PC-9 (cell line): ENCODE data around the gene KCNQ1OT1. TPM values are rescaled to one million over a fixed set of nuclear protein-coding genes. Genes with fewer than 3 reads are reported as not detected.

Experiments used
- BruUV-seq: library from RNA; stranded (reverse); fragments of 400-500 nt; replicated peaks from 2 replicates; lab custom pipeline; 2021; lab: Mats Ljungman, UMichigan
- CTCF ChIA-PET: fragments of 300-600 bp; sonication (Branson Sonifier 250); formaldehyde crosslinking; loops from one replicate; lab custom pipeline; 2022; ENCODE audit warnings: antibody characterized with exemption; lab: Charles Lee
- POLR2A ChIA-PET: fragments of 300-600 bp; sonication (Branson Sonifier 250); formaldehyde crosslinking; loops from one replicate; lab custom pipeline; 2022; ENCODE audit warnings: antibody characterized with exemption; ENCODE audit not compliant: unreplicated experiment; lab: Charles Lee
- DNase-seq, 2 experiments: peaks; one replicate each; pipeline versions ENCODE4 v3.0.0 to v3.0.0-alpha.2; 2015 to 2022; ENCODE audit warnings: mixed read lengths in 1 of 2
- H2AFZ ChIP-seq: fragments of 200-600 bp; sonication (generic); 2 replicates; pipeline ENCODE4 v1.8.1; 2017; ENCODE audit warnings: antibody characterized with exemption
- H3F3A ChIP-seq: fragments of 200-600 bp; sonication (generic); 2 replicates; pipeline ENCODE4 v1.8.1; 2017; ENCODE audit warnings: antibody characterized with exemption, mild to moderate bottlenecking, low read depth; ENCODE audit not compliant: insufficient read depth
- H3K27ac ChIP-seq: fragments of 200-600 bp; sonication (generic); 2 replicates; pipeline ENCODE4 v1.6.1; 2016; ENCODE audit warnings: mixed run types
- H3K27me3 ChIP-seq: fragments of 200-600 bp; sonication (generic); 2 replicates; pipeline ENCODE4 v1.6.1; 2016; ENCODE audit warnings: low read depth, mixed run types; ENCODE audit not compliant: insufficient read depth
- H3K36me3 ChIP-seq: fragments of 200-600 bp; sonication (generic); 2 replicates; pipeline ENCODE4 v1.6.1; 2016; ENCODE audit warnings: low read depth, mixed run types
- H3K4me1 ChIP-seq: fragments of 200-600 bp; sonication (generic); replicated peaks from 2 replicates; pipeline ENCODE4 v1.6.1; 2016; ENCODE audit warnings: mixed run types; ENCODE audit not compliant: insufficient read depth
- H3K4me2 ChIP-seq: fragments of 200-600 bp; sonication (generic); 2 replicates; pipeline ENCODE4 v1.6.1; 2017; ENCODE audit warnings: mixed run types
- H3K4me3 ChIP-seq: fragments of 200-600 bp; sonication (generic); 2 replicates; pipeline ENCODE4 v1.6.1; 2016; ENCODE audit warnings: mixed run types
- H3K79me2 ChIP-seq: fragments of 200-600 bp; sonication (generic); 2 replicates; pipeline ENCODE4 v1.6.1; 2017; ENCODE audit warnings: low read depth, mixed run types
- H3K9me2 ChIP-seq: fragments of 200-600 bp; sonication (generic); 2 replicates; pipeline ENCODE4 v1.8.1; 2017; ENCODE audit warnings: mild to moderate bottlenecking; ENCODE audit not compliant: insufficient read depth
- H3K9me3 ChIP-seq: fragments of 200-600 bp; sonication (generic); 2 replicates; pipeline ENCODE4 v1.8.1; 2016; ENCODE audit warnings: low read depth; ENCODE audit not compliant: insufficient read depth
- H4K20me1 ChIP-seq: fragments of 200-600 bp; sonication (generic); 2 replicates; pipeline ENCODE4 v1.8.1; 2017; ENCODE audit not compliant: insufficient read depth
- EZH2 ChIP-seq: fragments of 200-600 bp; sonication (generic); IDR thresholded peaks from 2 replicates; pipeline ENCODE4 v1.8.0; 2017; ENCODE audit warnings: antibody characterized with exemption, low read depth
- intact Hi-C: fragments of 100-400 bp; cut with micrococcal nuclease; formaldehyde crosslinking; loops from one replicate; pipeline ENCODE4 v1.10.0; 2022; ENCODE audit not compliant: unreplicated experiment
- total RNA-seq: library from RNA; stranded (reverse); gene quantifications from 2 replicates; pipeline ENCODE4 v1.2.3, GENCODE V29; 2021
- TF ChIP-seq, protein P1 (sequence below): fragments of 200-600 bp; sonication (generic); conservative IDR thresholded peaks from 2 replicates; pipeline ENCODE4 v1.6.1; 2017; ENCODE audit warnings: mixed run types, antibody characterized with exemption, mild to moderate bottlenecking, moderate library complexity

The KCNQ1OT1 gene
- total RNA-seq, 1 experiment from 2014 or later = 3.4 TPM

DNA sequence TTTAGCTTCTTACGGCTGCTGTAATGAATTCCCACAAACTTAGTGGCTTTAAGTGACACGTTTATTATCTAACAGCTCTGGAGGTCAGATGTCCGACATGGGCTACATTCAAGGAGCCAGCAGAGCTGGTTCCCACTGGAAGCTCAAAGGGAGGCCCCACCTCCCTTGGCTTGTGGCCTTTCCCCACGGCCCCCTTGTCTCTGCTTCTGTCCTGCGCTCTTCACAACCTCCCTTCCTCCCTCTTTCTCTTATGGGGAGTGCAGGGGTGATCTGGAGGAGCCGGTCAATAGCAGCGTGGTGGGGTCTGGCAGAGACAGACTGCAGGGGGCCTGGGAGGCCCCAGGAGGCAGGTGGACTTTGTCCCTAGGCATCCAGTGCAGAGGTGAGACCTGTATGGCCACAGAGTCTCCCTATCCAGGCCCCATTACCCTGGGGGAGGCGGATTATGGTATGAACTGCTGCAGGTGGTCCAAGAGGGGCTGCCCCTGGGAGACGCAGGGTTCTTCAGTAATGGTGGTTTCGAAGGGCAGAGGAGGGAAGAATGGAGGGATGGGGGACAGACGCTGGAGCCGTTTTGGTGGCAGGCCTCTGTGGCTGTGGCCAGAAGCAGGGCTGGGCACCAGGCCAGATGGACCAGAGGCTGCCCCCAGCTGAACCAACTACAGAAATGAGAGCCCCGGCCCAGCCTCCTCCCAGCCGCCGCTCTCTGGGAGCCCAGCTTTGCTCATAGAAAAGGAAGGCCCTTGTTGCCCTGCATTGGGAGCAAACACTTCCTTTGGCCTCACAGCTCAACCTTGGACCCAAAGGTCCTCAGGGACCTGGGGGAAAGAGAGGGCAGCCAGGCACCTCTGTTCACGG, 30.7 kb upstream of the KCNQ1OT1 start:
- intact Hi-C loops = no loop called here
- Histone ChIP-seq H3K27me3 (peaks cover 13% of the 10 kb centered on the region; the same call in 1 of the 2 replicates), H3K4me3 (no peak overlapping the region), H3K9me2 (no peaks in the 10 kb centered on the region), H3K27ac (no peak overlapping the region), H3K36me3 (no peaks in the 10 kb centered on the region), H3K79me2 (no peaks in the 10 kb centered on the region), H3K4me2 (no peak overlapping the region), H3F3A (no peaks in the 10 kb centered on the region), H3K9me3 (no peaks in the 10 kb centered on the region), H3K4me1 (no peaks in the 10 kb centered on the region), H2AFZ (no peak overlapping the region), H4K20me1 (no peaks in the 10 kb centered on the region)
- TF ChIP-seq EZH2 = no peak
- TF ChIP-seq, protein P1, sequence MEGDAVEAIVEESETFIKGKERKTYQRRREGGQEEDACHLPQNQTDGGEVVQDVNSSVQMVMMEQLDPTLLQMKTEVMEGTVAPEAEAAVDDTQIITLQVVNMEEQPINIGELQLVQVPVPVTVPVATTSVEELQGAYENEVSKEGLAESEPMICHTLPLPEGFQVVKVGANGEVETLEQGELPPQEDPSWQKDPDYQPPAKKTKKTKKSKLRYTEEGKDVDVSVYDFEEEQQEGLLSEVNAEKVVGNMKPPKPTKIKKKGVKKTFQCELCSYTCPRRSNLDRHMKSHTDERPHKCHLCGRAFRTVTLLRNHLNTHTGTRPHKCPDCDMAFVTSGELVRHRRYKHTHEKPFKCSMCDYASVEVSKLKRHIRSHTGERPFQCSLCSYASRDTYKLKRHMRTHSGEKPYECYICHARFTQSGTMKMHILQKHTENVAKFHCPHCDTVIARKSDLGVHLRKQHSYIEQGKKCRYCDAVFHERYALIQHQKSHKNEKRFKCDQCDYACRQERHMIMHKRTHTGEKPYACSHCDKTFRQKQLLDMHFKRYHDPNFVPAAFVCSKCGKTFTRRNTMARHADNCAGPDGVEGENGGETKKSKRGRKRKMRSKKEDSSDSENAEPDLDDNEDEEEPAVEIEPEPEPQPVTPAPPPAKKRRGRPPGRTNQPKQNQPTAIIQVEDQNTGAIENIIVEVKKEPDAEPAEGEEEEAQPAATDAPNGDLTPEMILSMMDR = no peak
- BruUV-seq = no TSS peak
- DNase-seq = no peak
- ChIA-PET CTCF (no interaction called here), POLR2A (interaction anchor here (0.6 kb wide), 1 partner anchor 113 kb away, joined by 3 read pairs; no protein-coding TSS in a partner anchor)

DNA sequence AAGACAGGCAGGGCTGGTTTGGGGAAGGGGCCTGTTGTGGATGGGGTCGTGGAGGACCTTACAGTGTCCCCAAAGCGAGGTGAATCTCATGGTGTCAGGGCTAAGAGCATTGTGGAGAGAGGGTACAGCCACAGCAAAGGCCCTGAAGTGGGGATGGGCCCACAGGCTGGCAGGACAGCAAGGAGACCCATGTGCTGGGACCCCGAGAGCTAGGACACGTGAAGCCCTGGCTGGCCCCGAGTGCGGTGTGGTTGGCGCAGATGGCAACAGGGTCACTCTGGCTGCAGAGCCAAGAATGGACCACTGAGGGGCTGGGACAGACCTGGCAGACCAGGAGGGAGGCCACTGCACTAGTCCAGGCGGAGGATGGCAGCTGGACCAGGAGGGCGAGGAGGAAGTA, 30.0 kb upstream of the KCNQ1OT1 start:
- POLR2A ChIA-PET = interaction anchor here (0.6 kb wide), 1 partner anchor 114 kb away, joined by 3 read pairs; no protein-coding TSS in a partner anchor
- Histone ChIP-seq H3K27me3 (peaks cover 13% of the 10 kb centered on the region; the same call in 1 of the 2 replicates), H3K9me3 (no peaks in the 10 kb centered on the region), H2AFZ (no peak overlapping the region), H3K36me3 (no peaks in the 10 kb centered on the region), H3K4me2 (no peak overlapping the region), H3K4me1 (no peaks in the 10 kb centered on the region), H3K27ac (no peak overlapping the region), H3K4me3 (no peak overlapping the region), H3K9me2 (no peaks in the 10 kb centered on the region), H4K20me1 (no peaks in the 10 kb centered on the region), H3K79me2 (no peaks in the 10 kb centered on the region), H3F3A (no peaks in the 10 kb centered on the region)
- CTCF ChIA-PET = no interaction called here
- TF ChIP-seq, protein P1 = no peak
- no peak for TF ChIP-seq EZH2
- intact Hi-C loops = no loop called here
- DNase-seq = no peak
- BruUV-seq = no TSS peak

DNA sequence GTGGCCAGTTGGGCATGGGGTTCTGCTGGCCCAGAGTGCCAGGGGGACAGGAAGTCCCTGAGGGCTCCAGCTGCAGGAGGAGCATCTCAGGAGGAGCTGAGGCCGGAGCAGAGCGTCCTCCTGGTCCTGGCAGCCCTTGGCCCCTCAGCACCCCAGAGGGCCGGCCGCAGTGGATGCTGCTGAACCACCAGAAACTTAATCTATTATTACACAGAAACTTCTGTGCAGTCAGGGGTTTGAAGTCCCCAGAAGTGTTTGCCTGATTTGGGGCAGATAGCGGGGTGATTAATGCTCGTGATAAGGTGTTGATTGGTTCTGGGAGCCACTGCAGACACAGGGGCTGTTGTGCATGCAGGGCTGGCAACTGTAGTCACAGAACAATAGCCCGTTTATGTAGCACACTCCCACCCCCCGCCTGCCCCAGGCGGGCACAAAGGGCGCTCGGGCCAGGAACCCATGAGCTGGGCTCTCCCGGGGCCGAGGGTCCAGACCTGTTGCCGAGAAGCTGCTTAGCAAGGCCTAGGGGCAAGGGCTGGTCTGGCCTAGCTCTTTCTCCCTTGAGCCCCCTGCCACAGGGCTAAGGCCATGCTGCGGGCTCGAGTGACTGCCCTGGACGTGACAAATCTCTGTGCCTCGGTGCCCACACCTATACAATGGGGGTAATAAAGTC, 29.0 kb upstream of the KCNQ1OT1 start:
- TF ChIP-seq, protein P1 = no peak
- TF ChIP-seq EZH2 = no peak
- Histone ChIP-seq H2AFZ (no peak overlapping the region), H3K36me3 (no peaks in the 10 kb centered on the region), H3K4me2 (no peak overlapping the region), H3K79me2 (no peaks in the 10 kb centered on the region), H3K27ac (no peak overlapping the region), H3K9me2 (no peaks in the 10 kb centered on the region), H3K9me3 (no peaks in the 10 kb centered on the region), H3K4me3 (no peak overlapping the region), H3K4me1 (no peaks in the 10 kb centered on the region), H3F3A (no peaks in the 10 kb centered on the region), H4K20me1 (no peaks in the 10 kb centered on the region), H3K27me3 (peaks cover 13% of the 10 kb centered on the region; the same call in 1 of the 2 replicates)
- POLR2A ChIA-PET = interaction anchor here (0.5 kb wide), 1 partner anchor 64 kb away, joined by 4 read pairs; no protein-coding TSS in a partner anchor
- no TSS peak for BruUV-seq
- no peak for DNase-seq
- intact Hi-C loops = no loop called here
- CTCF ChIA-PET = no interaction called here
